Activated naive CD8-positive, alpha-beta T cell treated with anti-CD3 and anti-CD28 coated beads, Interleukin-2, amount 10 ng/mL, durations not matched to agents 7 days and 5 days (primary cell): Measurements from ENCODE around the gene OXT. TPM values are rescaled to one million over a fixed set of nuclear protein-coding genes. Genes with fewer than 3 reads are reported as not detected.
"Not testable (repeated sequence)": the region's sequence is repeated elsewhere in the genome, so short reads cannot be mapped to it uniquely, and the experiment has no call there.

Experiments used
- ATAC-seq: fragments of 150-1000 bp; cut with Tn5 transposase; one replicate; pipeline ENCODE4 v1.10.0; 2021; ENCODE audit warnings: low read depth, moderate library complexity
- POLR2A ChIA-PET: fragments of 350-600 bp; sonication (Branson Sonifier 250); formaldehyde crosslinking; loops from one replicate; lab custom pipeline; 2021; ENCODE audit warnings: antibody characterized with exemption; lab: Charles Lee
- DNase-seq: peaks from one replicate; pipeline ENCODE4 v3.0.0; 2021
- H3K27ac Mint-ChIP-seq: one replicate; pipeline ENCODE4 v1.8.0; 2022; ENCODE audit warnings: mild to moderate bottlenecking, mixed read lengths
- H3K27me3 Mint-ChIP-seq: one replicate; pipeline ENCODE4 v1.8.0; 2022; ENCODE audit warnings: mild to moderate bottlenecking, moderate library complexity, mixed read lengths
- H3K36me3 Mint-ChIP-seq: one replicate; pipeline ENCODE4 v1.8.0; 2021; ENCODE audit warnings: mild to moderate bottlenecking, mixed read lengths
- H3K4me1 Mint-ChIP-seq: one replicate; pipeline ENCODE4 v1.8.0; 2021; ENCODE audit warnings: mixed read lengths
- H3K4me3 Mint-ChIP-seq: one replicate; pipeline ENCODE4 v1.8.0; 2022; ENCODE audit warnings: mild to moderate bottlenecking, moderate library complexity, mixed read lengths
- H3K9me3 Mint-ChIP-seq: one replicate; pipeline ENCODE4 v1.8.0; 2021; ENCODE audit warnings: mixed read lengths
- total RNA-seq, 2 experiments: library from RNA; stranded (reverse); gene quantifications; one replicate each; pipeline ENCODE4 v1.2.3, GENCODE V29; 2021

Gene OXT
- total RNA-seq, 2 experiments from 2014 or later = 0.68 to 0.89 TPM

- Mint-ChIP-seq H3K4me1 (peaks cover 12% of the 10 kb centered on the region), H3K9me3 (no peaks in the 10 kb centered on the region), H3K27ac (no peak overlapping the region), H3K36me3 (peaks cover 5% of the 10 kb centered on the region), H3K27me3 (no peaks in the 10 kb centered on the region), H3K4me3 (no peak overlapping the region)
- POLR2A ChIA-PET = interaction anchor here (0.6 kb wide), 1 partner anchor 19 kb away, joined by 4 read pairs; no protein-coding TSS in a partner anchor
- DNase-seq (peak; percentile 46), ATAC-seq (peak; percentile 48)
These were observed 44.0 kb downstream of the OXT start for GRCh38 chr20:3115190-3116107.

- DNase-seq = no peak
- no peak overlapping the region for H3K4me3 Mint-ChIP-seq
- peaks cover 21% of the 10 kb centered on the region for H3K4me1 Mint-ChIP-seq
- POLR2A ChIA-PET = no interaction called here
- no peaks in the 10 kb centered on the region for H3K9me3 Mint-ChIP-seq
- no peak for ATAC-seq
- peaks cover 6% of the 10 kb centered on the region for H3K36me3 Mint-ChIP-seq
- H3K27ac Mint-ChIP-seq = no peak overlapping the region
- no peaks in the 10 kb centered on the region for H3K27me3 Mint-ChIP-seq
These were observed 44.9 kb downstream of the OXT start for GRCh38 chr20:3116341-3116740.

- Mint-ChIP-seq H3K4me1 (peaks cover 34% of the 10 kb centered on the region), H3K36me3 (peaks cover 18% of the 10 kb centered on the region), H3K27ac (peak overlapping the region; percentile 68)
- DNase-seq, H3K27me3 Mint-ChIP-seq, POLR2A ChIA-PET, H3K4me3 Mint-ChIP-seq, H3K9me3 Mint-ChIP-seq: not testable (repeated sequence)
- peak; percentile 41 for ATAC-seq
These were observed 46.5 kb downstream of the OXT start for GRCh38 chr20:3117839-3118379.

GRCh38 chr20:3119044-3119443 lies 47.6 kb downstream of the OXT start:
- Mint-ChIP-seq H3K27me3 (no peaks in the 10 kb centered on the region), H3K4me3 (no peak overlapping the region), H3K36me3 (peaks cover 23% of the 10 kb centered on the region), H3K27ac (no peak overlapping the region), H3K4me1 (peaks cover 39% of the 10 kb centered on the region), H3K9me3 (peaks cover 7% of the 10 kb centered on the region)
- no peak for DNase-seq
- no peak for ATAC-seq
- POLR2A ChIA-PET = no interaction called here

GRCh38 chr20:3121271-3121911 lies 50.0 kb downstream of the OXT start:
- ATAC-seq (peak; percentile 90), DNase-seq (peak; percentile 42)
- H3K4me1 Mint-ChIP-seq = peaks cover 38% of the 10 kb centered on the region
- peaks cover 9% of the 10 kb centered on the region for H3K9me3 Mint-ChIP-seq
- POLR2A ChIA-PET = interaction anchor here (1.3 to 2.8 kb wide), 2 partner anchors 35 to 38 kb away, joined by 6 to 21 read pairs; partner anchors contain the start of genes FASTKD5 and UBOX5
- peaks cover 28% of the 10 kb centered on the region for H3K36me3 Mint-ChIP-seq
- peak overlapping the region; percentile 81 for H3K4me3 Mint-ChIP-seq
- peak overlapping the region; percentile 97 for H3K27ac Mint-ChIP-seq
- H3K27me3 Mint-ChIP-seq = no peaks in the 10 kb centered on the region

Other genes with a start within 250 kb of the OXT start
- 10 to 100 TPM; 39.9 to 43.3 TPM for gene PCED1A, start 231.0 kb upstream of the OXT start, total RNA-seq
- 10 to 100 TPM; 54.6 to 56.7 TPM for gene VPS16, start 230.9 kb upstream of the OXT start, total RNA-seq
- 10 to 100 TPM; 68.1 to 68.8 TPM for gene PTPRA, start 198.1 kb upstream of the OXT start, total RNA-seq
- gene GNRH2, start 28.0 kb upstream of the OXT start, total RNA-seq = 1 to 10 TPM in 1 of 2 experiments, under 1 TPM in 1; 0.85 to 1.6 TPM
- gene MRPS26, start 25.6 kb upstream of the OXT start, total RNA-seq = 10 to 100 TPM; 30.4 to 32.6 TPM
- gene AVP, start 13.1 kb downstream of the OXT start, total RNA-seq = not detected
- 10 to 100 TPM; 21.3 to 21.7 TPM for gene FASTKD5, start 88.2 kb downstream of the OXT start, total RNA-seq
- 1 to 10 TPM; 9.3 to 9.4 TPM for gene UBOX5, start 88.2 kb downstream of the OXT start, total RNA-seq
- 1 to 10 TPM; 2.1 to 2.5 TPM for gene LZTS3, start 101.9 kb downstream of the OXT start, total RNA-seq
- 10 to 100 TPM; 58.1 to 59.2 TPM for gene DDRGK1, start 133.1 kb downstream of the OXT start, total RNA-seq
- 10 to 100 TPM; 44.3 to 44.4 TPM for gene ITPA, start 137.9 kb downstream of the OXT start, total RNA-seq
- 1 to 10 TPM; 1.9 to 2.4 TPM for gene SLC4A11, start 167.6 kb downstream of the OXT start, total RNA-seq